Caco-2 (cell line): ENCODE data around the gene TRPC4. TPM values are rescaled to one million over a fixed set of nuclear protein-coding genes. Genes with fewer than 3 reads are reported as not detected.

Experiments used
- BruUV-seq: library from RNA; stranded (reverse); fragments of 400-500 nt; replicated peaks from 2 replicates; lab custom pipeline; 2021; lab: Mats Ljungman, UMichigan
- CTCF ChIA-PET: fragments of 300-600 bp; sonication (Branson Sonifier 250); formaldehyde crosslinking; loops from one replicate; lab custom pipeline; 2022; ENCODE audit warnings: antibody characterized with exemption; lab: Charles Lee
- POLR2A ChIA-PET: fragments of 300-600 bp; sonication (Branson Sonifier 250); formaldehyde crosslinking; loops from one replicate; lab custom pipeline; 2022; ENCODE audit warnings: antibody characterized with exemption; lab: Charles Lee
- DNase-seq, 2 experiments: peaks; one replicate each; pipeline versions ENCODE4 v3.0.0 to v3.0.0-alpha.2; 2020 to 2022
- H3K27me3 ChIP-seq: replicated peaks from 2 replicates; pipeline ENCODE4 v1.6.0; 2011; ENCODE audit warnings: low read length; ENCODE audit not compliant: control insufficient read depth, insufficient read depth
- H3K36me3 ChIP-seq: 2 replicates; pipeline ENCODE4 v1.5.1; 2011; ENCODE audit warnings: low read length; ENCODE audit not compliant: control insufficient read depth, insufficient read depth
- H3K4me1 ChIP-seq: fragments of 250-450 bp; sonication (Bioruptor Pico); 2 replicates; pipeline ENCODE4 v1.5.1; 2020; ENCODE audit warnings: mild to moderate bottlenecking
- H3K4me3 ChIP-seq: 2 replicates; pipeline ENCODE4 v1.5.1; 2011; ENCODE audit warnings: low read depth, mild to moderate bottlenecking, control low read depth, low read length
- H3K9me3 ChIP-seq: fragments of 250-450 bp; sonication (Bioruptor Pico); 2 replicates; pipeline ENCODE4 v1.5.1; 2020; ENCODE audit warnings: mild to moderate bottlenecking, moderate library complexity
- H3K27ac Mint-ChIP-seq: one replicate; pipeline ENCODE4 v1.8.0; 2022; ENCODE audit warnings: mixed read lengths; ENCODE audit not compliant: unreplicated experiment
- H3K27me3 Mint-ChIP-seq: one replicate; pipeline ENCODE4 v1.8.0; 2022; ENCODE audit warnings: mixed read lengths; ENCODE audit not compliant: insufficient read depth, unreplicated experiment
- H3K36me3 Mint-ChIP-seq: one replicate; pipeline ENCODE4 v1.8.0; 2022; ENCODE audit warnings: mild to moderate bottlenecking, mixed read lengths; ENCODE audit not compliant: insufficient read depth, unreplicated experiment
- H3K4me1 Mint-ChIP-seq: one replicate; pipeline ENCODE4 v1.8.0; 2022; ENCODE audit warnings: low read depth, mixed read lengths; ENCODE audit not compliant: unreplicated experiment
- H3K4me3 Mint-ChIP-seq: one replicate; pipeline ENCODE4 v1.8.0; 2022; ENCODE audit warnings: mild to moderate bottlenecking, moderate library complexity, mixed read lengths; ENCODE audit not compliant: unreplicated experiment
- H3K9me3 Mint-ChIP-seq: one replicate; pipeline ENCODE4 v1.8.0; 2022; ENCODE audit warnings: mixed read lengths; ENCODE audit not compliant: unreplicated experiment
- CTCF ChIP-seq, 2 experiments: fragments of 200-600 bp in 1 of 2; IDR thresholded peaks; 1 replicate in 1 of 2; 2 replicates in 1 of 2; pipeline versions ENCODE4 v1.5.1 to v1.8.0; 2011 to 2022; ENCODE audit warnings: antibody characterized with exemption in 1 of 2, control low read depth in 1 of 2, inconsistent platforms in 1 of 2, low read depth in 1 of 2, low read length in 1 of 2, mild to moderate bottlenecking in 1 of 2, moderate library complexity in 1 of 2; ENCODE audit not compliant: insufficient read depth in 1 of 2, severe bottlenecking in 1 of 2, unreplicated experiment in 1 of 2
- intact Hi-C: fragments of 100-400 bp; cut with micrococcal nuclease; formaldehyde crosslinking; loops from one replicate; pipeline ENCODE4 v1.10.0; 2022; ENCODE audit not compliant: unreplicated experiment
- total RNA-seq: library from RNA; stranded (reverse); gene quantifications from 2 replicates; pipeline ENCODE4 v1.2.3, GENCODE V29; 2022

TRPC4 gene
- total RNA-seq, 1 experiment from 2014 or later: not detected

DNA sequence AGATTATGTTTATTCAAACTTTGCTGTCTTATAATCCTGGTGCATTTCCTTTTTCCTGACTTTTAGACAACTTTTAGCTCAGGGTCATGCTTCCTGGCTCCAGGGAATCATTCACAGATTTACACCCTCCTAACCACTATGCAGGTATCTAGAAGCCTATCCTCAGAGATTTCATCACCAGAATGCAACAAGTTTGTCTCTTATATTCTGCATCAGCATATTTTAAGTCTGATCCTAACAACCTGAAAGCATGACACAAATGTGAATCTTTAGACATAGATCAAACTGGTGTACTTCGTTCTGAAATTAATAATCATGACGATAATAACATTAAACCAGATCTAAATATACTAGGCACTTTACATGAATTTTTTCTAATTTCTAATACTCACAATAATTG, 100.0 kb downstream of the TRPC4 start:
- Mint-ChIP-seq H3K27ac (no peak overlapping the region), H3K9me3 (no peaks in the 10 kb centered on the region), H3K36me3 (no peaks in the 10 kb centered on the region), H3K4me3 (no peak overlapping the region), H3K4me1 (no peaks in the 10 kb centered on the region), H3K27me3 (peaks cover 3% of the 10 kb centered on the region)
- ChIA-PET CTCF (interaction anchor here (1.0 kb wide), 1 partner anchor 813 kb away, joined by 4 read pairs; no protein-coding TSS in a partner anchor), POLR2A (no interaction called here)
- no peak for TF ChIP-seq CTCF (IDR thresholded peaks at IDR 0.05; ENCODE audit: insufficient read depth in 1 of 2, low read depth in 1 of 2, low read length in 1 of 2, severe bottlenecking in 1 of 2, unreplicated experiment in 1 of 2)
- Histone ChIP-seq H3K9me3 (no peaks in the 10 kb centered on the region), H3K4me1 (no peaks in the 10 kb centered on the region), H3K27me3 (no peaks in the 10 kb centered on the region), H3K36me3 (no peaks in the 10 kb centered on the region), H3K4me3 (no peak overlapping the region)
- BruUV-seq: no TSS peak
- intact Hi-C loops: loop anchor here (1.0 to 5.0 kb wide), 4 partner anchors 275 to 813 kb away; no protein-coding TSS in a partner anchor
- DNase-seq: no peak

DNA sequence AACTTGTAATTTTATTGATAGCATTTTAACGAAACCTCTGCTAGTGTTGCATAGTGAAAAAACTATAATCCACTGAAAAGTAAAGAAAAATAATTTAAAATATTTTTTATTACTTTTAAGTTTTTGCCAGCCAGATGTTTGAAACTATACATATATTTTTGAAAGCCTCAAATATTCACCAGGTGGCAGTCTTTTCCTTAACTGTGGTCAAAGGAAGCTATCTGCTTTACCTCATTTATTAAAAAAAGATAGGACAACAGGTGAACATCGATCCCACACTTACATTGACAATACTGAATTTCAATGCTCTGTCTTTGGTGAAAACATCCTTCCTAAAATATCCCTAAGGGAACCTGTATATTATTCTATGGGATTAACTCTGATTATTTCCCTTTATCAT, 100.5 kb downstream of the TRPC4 start:
- POLR2A ChIA-PET: no interaction called here
- no TSS peak for BruUV-seq
- no peaks in the 10 kb centered on the region for H3K36me3 Mint-ChIP-seq
- no peaks in the 10 kb centered on the region for H3K4me1 ChIP-seq
- H3K9me3 Mint-ChIP-seq: no peaks in the 10 kb centered on the region
- DNase-seq: no peak
- CTCF ChIA-PET: interaction anchor here (1.0 kb wide), 1 partner anchor 813 kb away, joined by 4 read pairs; no protein-coding TSS in a partner anchor
- intact Hi-C loops: loop anchor here (1.0 to 5.0 kb wide), 4 partner anchors 276 to 813 kb away; no protein-coding TSS in a partner anchor
- H3K27ac Mint-ChIP-seq: no peak overlapping the region
- peaks cover 3% of the 10 kb centered on the region for H3K27me3 Mint-ChIP-seq
- no peaks in the 10 kb centered on the region for H3K4me1 Mint-ChIP-seq
- peak in 1 of 2 experiments; percentile 13 for TF ChIP-seq CTCF (IDR thresholded peaks at IDR 0.05; ENCODE audit: insufficient read depth in 1 of 2, low read depth in 1 of 2, low read length in 1 of 2, severe bottlenecking in 1 of 2, unreplicated experiment in 1 of 2)
- no peaks in the 10 kb centered on the region for H3K9me3 ChIP-seq
- no peak overlapping the region for H3K4me3 Mint-ChIP-seq
- H3K4me3 ChIP-seq: no peak overlapping the region
- H3K36me3 ChIP-seq: no peaks in the 10 kb centered on the region
- no peaks in the 10 kb centered on the region for H3K27me3 ChIP-seq

GRCh38 chr13:37766502-37766901, 103.1 kb downstream of the TRPC4 start:
- CTCF ChIA-PET: no interaction called here
- no peaks in the 10 kb centered on the region for H3K9me3 Mint-ChIP-seq
- H3K4me1 ChIP-seq: no peaks in the 10 kb centered on the region
- no peak for DNase-seq
- H3K36me3 ChIP-seq: no peaks in the 10 kb centered on the region
- TF ChIP-seq CTCF (IDR thresholded peaks at IDR 0.05; ENCODE audit: insufficient read depth in 1 of 2, low read depth in 1 of 2, low read length in 1 of 2, severe bottlenecking in 1 of 2, unreplicated experiment in 1 of 2): no peak
- BruUV-seq: no TSS peak
- no peak overlapping the region for H3K4me3 ChIP-seq
- no peak overlapping the region for H3K4me3 Mint-ChIP-seq
- POLR2A ChIA-PET: no interaction called here
- no peaks in the 10 kb centered on the region for H3K9me3 ChIP-seq
- intact Hi-C loops: loop anchor here (5.0 kb wide), 1 partner anchor 456 kb away; no protein-coding TSS in a partner anchor
- no peaks in the 10 kb centered on the region for H3K27me3 Mint-ChIP-seq
- no peaks in the 10 kb centered on the region for H3K27me3 ChIP-seq
- no peak overlapping the region for H3K27ac Mint-ChIP-seq
- no peaks in the 10 kb centered on the region for H3K36me3 Mint-ChIP-seq
- H3K4me1 Mint-ChIP-seq: no peaks in the 10 kb centered on the region
